Thymus (tissue), 11 donors: ENCODE results near the gene TNXB. TPM values are rescaled to one million over a fixed set of nuclear protein-coding genes. Genes with fewer than 3 reads are reported as not detected.
"Not testable (repeated sequence)": the region's sequence is repeated elsewhere in the genome, so short reads cannot be mapped to it uniquely, and the experiment has no call there.

Source experiments
- DNase-seq, 9 donors: peaks; one replicate each; pipeline ENCODE4 v3.0.0-alpha.2; 2013; ENCODE audit warnings: low spot score in 9 of 9, low read depth in 6 of 9, missing footprints in 1 of 9
- H3K27ac ChIP-seq, 2 donors: one replicate each; pipeline ENCODE4 v1.5.1; 2013; ENCODE audit warnings: control low read depth in 1 of 2, low read depth in 1 of 2, low read length in 1 of 2, mild to moderate bottlenecking in 1 of 2, moderate library complexity in 1 of 2
- H3K27me3 ChIP-seq, 2 donors: one replicate each; pipeline ENCODE4 v1.5.1; 2013; ENCODE audit warnings: low read length in 1 of 2; ENCODE audit not compliant: control insufficient read depth in 2 of 2, insufficient read depth in 1 of 2
- H3K36me3 ChIP-seq, 2 donors: one replicate each; pipeline ENCODE4 v1.5.1; 2013; ENCODE audit warnings: low read length in 1 of 2, mild to moderate bottlenecking in 1 of 2, moderate library complexity in 1 of 2; ENCODE audit not compliant: control insufficient read depth in 2 of 2, insufficient read depth in 2 of 2
- H3K4me1 ChIP-seq, 2 donors: one replicate each; pipeline ENCODE4 v1.5.1; 2013; ENCODE audit warnings: low read length in 2 of 2; ENCODE audit not compliant: control insufficient read depth in 2 of 2, insufficient read depth in 2 of 2
- H3K4me3 ChIP-seq, 2 donors: one replicate each; pipeline ENCODE4 v1.5.1; 2013; ENCODE audit warnings: low read length in 2 of 2, control low read depth in 1 of 2, mild to moderate bottlenecking in 1 of 2
- H3K9me3 ChIP-seq, 2 donors: one replicate each; pipeline ENCODE4 v1.5.1; 2013; ENCODE audit warnings: low read length in 1 of 2, mild to moderate bottlenecking in 1 of 2; ENCODE audit not compliant: control insufficient read depth in 2 of 2, insufficient read depth in 1 of 2
- WGBS: extraction: QIAGEN DNeasy Blood & Tissue Kit; methylation state at CpG from one replicate; pipeline ENCODE4 v1.1.7; 2013; 5-methylcytosine and 5-hydroxymethylcytosine counted together
- polyA plus RNA-seq: library from polyadenylated mRNA; stranded (reverse); fragments of 200-250 nt; gene quantifications from one replicate; pipeline ENCODE4 v1.2.3, GENCODE V29; 2013
- total RNA-seq: library from RNA; stranded (reverse); fragments of 120-200 nt; gene quantifications from one replicate; pipeline ENCODE4 v1.2.4, GENCODE V29; 2013
- donor health status: healthy.

The TNXB gene
- total and polyA plus RNA-seq, 2 donors: 2.1 to 8.3 TPM

DNA sequence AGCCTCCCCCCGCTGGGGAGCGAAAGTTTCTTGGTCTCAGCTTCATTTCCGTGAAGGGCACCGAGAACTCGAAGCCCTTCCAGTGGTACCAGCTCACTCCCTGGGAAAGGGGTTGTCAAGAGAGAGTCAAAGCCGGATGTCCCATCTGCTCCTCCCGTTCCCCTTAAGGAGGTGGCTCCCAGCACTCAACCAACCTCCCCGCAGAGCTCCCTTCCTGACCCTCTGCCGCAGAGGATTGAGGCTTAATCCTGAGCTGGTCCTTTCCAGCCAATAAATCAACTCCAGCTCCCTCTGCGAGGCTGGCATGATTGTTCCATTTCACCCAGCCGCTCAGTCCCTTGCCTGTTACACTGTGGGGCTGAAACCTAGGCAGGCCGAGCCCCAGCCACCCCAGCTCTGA is 100.5 kb downstream of the TNXB start:
- not testable (repeated sequence) for H3K27me3 ChIP-seq, H3K9me3 ChIP-seq, H3K27ac ChIP-seq, H3K4me1 ChIP-seq, H3K36me3 ChIP-seq, DNase-seq, H3K4me3 ChIP-seq
- WGBS: 60% methylated on average over 7 of the region's 12 CpGs

- not testable (repeated sequence) for DNase-seq, H3K9me3 ChIP-seq, H3K36me3 ChIP-seq, H3K27ac ChIP-seq, H3K27me3 ChIP-seq, H3K4me1 ChIP-seq, H3K4me3 ChIP-seq
- no CpG with 5 or more reads among the region's 24 CpGs for WGBS
Measured at GRCh38 chr6:32008037-32008436, 101.1 kb downstream of the TNXB start.

DNA sequence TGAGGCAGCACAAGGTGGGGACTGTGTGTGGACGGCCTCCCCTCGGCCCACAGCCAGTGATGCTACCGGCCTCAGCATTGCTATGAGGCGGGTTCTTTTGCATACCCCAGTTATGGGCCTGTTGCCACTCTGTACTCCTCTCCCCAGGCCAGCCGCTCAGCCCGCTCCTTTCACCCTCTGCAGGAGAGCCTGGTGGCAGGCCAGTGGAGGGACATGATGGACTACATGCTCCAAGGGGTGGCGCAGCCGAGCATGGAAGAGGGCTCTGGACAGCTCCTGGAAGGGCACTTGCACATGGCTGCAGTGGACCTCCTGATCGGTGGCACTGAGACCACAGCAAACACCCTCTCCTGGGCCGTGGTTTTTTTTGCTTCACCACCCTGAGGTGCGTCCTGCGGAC is 102.1 kb downstream of the TNXB start:
- not testable (repeated sequence) for H3K4me1 ChIP-seq, H3K27ac ChIP-seq, H3K9me3 ChIP-seq, H3K36me3 ChIP-seq, H3K27me3 ChIP-seq, DNase-seq, H3K4me3 ChIP-seq
- 91% methylated on average over 12 of the region's 12 CpGs for WGBS

- H3K27me3 ChIP-seq, H3K4me3 ChIP-seq, H3K9me3 ChIP-seq, H3K4me1 ChIP-seq, H3K27ac ChIP-seq, DNase-seq, H3K36me3 ChIP-seq: not testable (repeated sequence)
- WGBS: 84% methylated on average over 8 of the region's 8 CpGs
Measured at GRCh38 chr6:32005991-32006529, 103.1 kb downstream of the TNXB start.

DNA sequence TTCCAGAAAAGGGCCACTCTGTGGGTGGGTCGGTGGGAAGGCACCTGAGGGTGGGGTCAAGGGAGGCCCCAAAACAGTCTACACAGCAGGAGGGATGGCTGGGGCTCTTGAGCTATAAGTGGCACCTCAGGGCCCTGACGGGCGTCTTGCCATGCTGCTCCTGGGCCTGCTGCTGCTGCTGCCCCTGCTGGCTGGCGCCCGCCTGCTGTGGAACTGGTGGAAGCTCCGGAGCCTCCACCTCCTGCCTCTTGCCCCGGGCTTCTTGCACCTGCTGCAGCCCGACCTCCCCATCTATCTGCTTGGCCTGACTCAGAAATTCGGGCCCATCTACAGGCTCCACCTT is 103.6 kb downstream of the TNXB start:
- not testable (repeated sequence) for H3K4me3 ChIP-seq, H3K4me1 ChIP-seq, H3K36me3 ChIP-seq, DNase-seq, H3K27ac ChIP-seq, H3K9me3 ChIP-seq, H3K27me3 ChIP-seq
- WGBS: 93% methylated on average over 9 of the region's 9 CpGs

GRCh38 chr6:32004864-32005537 is 104.1 kb downstream of the TNXB start:
- DNase-seq, H3K4me3 ChIP-seq: not testable (repeated sequence)
- 64% methylated on average over 9 of the region's 13 CpGs for WGBS

DNA sequence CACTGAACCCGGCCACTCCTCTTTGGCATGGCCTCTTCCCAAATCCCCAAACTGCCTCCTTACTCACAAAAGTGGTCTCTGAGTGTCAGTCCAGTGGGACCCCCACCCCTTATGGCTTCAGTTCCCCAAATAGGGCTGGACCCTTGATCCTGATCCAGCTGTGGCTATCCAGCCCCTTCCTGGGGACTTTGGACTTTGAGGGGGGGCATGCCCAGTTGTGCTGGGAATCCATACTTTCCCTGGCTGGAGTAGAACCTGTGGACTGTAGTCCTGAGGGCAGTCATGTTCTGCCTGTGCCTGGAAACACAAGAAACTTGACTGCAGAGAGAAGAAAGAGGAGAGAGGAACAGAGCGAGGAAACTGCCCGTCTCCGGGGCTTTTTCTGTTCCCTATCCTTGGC is 104.7 kb downstream of the TNXB start:
- not testable (repeated sequence) for H3K27me3 ChIP-seq, H3K9me3 ChIP-seq, DNase-seq, H3K4me1 ChIP-seq, H3K4me3 ChIP-seq, H3K27ac ChIP-seq, H3K36me3 ChIP-seq
- WGBS: 57% methylated on average over 4 of the region's 4 CpGs

More at GRCh38 chr6:32004864-32005537, 104.1 kb downstream of the TNXB start:
- not testable (repeated sequence) for H3K4me1 ChIP-seq, H3K9me3 ChIP-seq, H3K36me3 ChIP-seq, H3K27me3 ChIP-seq
- peak overlapping the region in 1 of 2 donors; percentile 42 for H3K27ac ChIP-seq

DNA sequence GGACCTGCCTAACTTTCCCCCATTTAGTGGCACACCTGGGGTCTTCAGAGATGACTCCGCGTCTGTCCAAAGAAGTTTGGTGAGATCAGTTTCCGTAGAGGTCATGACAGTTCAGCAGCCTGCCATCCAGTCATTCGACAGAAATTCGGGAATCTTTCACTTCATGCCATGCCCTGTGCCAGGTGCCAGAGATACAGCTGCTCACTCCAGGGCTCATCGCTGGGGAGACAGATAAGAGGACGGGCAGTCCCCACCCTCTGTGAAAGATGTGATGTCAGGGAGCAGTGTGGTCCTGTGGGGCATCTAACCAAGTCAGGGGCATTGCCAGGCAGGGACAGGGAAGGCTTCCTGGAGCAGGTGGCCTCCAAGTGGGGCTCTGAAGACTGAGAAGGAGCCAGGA is 105.8 kb downstream of the TNXB start:
- H3K4me3 ChIP-seq, H3K27me3 ChIP-seq, H3K9me3 ChIP-seq, DNase-seq, H3K36me3 ChIP-seq, H3K27ac ChIP-seq, H3K4me1 ChIP-seq: not testable (repeated sequence)
- no CpG with 5 or more reads among the region's 7 CpGs for WGBS

DNA sequence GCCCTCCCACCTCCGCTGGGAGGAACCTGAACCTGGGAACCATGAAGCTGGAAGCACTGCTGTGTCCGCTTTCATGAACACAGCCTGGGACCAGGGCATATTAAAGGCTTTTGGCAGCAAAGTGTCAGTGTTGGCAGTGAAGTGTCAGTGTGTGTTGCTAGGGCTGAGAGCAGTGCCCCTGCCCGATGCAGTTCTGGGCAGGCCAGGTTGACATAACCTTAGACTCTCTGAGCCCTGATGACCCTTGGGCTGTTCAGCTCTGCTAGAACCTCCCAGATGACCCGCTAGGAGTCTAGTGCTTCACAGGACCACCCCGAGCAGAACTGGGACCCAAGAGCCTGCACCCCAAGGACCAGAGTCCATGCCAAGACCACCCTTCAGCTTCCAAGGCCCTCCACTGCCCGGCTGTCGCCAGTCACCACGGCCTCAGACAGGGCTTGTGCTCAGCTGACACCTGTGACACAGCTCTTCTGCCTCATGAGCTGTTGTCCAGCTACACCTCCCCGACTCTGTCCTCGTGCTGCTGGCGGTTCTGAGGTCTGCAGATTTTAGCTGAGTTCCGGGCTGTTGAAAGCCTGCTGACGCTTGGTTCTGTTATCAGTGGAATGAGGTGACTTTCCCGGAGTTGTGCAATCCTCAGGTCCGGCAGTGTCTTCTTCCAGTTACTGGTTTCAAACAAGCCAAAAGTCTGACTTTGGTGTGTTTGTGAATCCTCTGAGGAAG is 106.4 kb downstream of the TNXB start:
- H3K4me3 ChIP-seq, H3K36me3 ChIP-seq, H3K9me3 ChIP-seq, H3K27ac ChIP-seq, DNase-seq, H3K27me3 ChIP-seq, H3K4me1 ChIP-seq: not testable (repeated sequence)
- no CpG with 5 or more reads among the region's 15 CpGs for WGBS
